K562 (cell line): ENCODE results near the gene MAML3.

Experiments used
- CHD2 ChIP-seq: IDR thresholded peaks from 2 replicates; pipeline ENCODE4 v1.6.1; 2011; ENCODE audit warnings: low read depth, low read length
- FOS ChIP-seq: IDR thresholded peaks from 3 replicates; pipeline ENCODE4 v1.6.1; 2011; ENCODE audit not compliant: insufficient read length; ENCODE audit errors: extremely low read depth
- KAT8 ChIP-seq: fragments of 450-650 bp; IDR thresholded peaks from 2 replicates; pipeline ENCODE4 v1.6.1; 2016; ENCODE audit warnings: low read depth, mild to moderate bottlenecking
- MAX ChIP-seq: sonication (generic); formaldehyde crosslinking; IDR thresholded peaks from 2 replicates; pipeline ENCODE4 v1.9.0; 2022; ENCODE audit warnings: mild to moderate bottlenecking, missing genetic modification reagents
- POLR2A ChIP-seq: fragments of 450-650 bp; conservative IDR thresholded peaks from 2 replicates; pipeline ENCODE4 v1.6.1; 2016
- TCF7 ChIP-seq: sonication (generic); IDR thresholded peaks from 2 replicates; pipeline ENCODE4 v1.6.1; 2016; ENCODE audit warnings: antibody characterized with exemption, borderline replicate concordance
- TCF7L2 ChIP-seq: fragments of 150-350 bp; IDR thresholded peaks from 2 replicates; pipeline ENCODE4 v1.6.1; 2016; ENCODE audit warnings: low read depth, mild to moderate bottlenecking, low read length, moderate library complexity

GRCh38 chr4:140123666-140124377 is 30.2 kb downstream of the MAML3 start:
- TF ChIP-seq MAX (CRISPR knock-in tag) (no peak), POLR2A (no peak), KAT8 (no peak), CHD2 (no peak), FOS (no peak), TCF7L2 (no peak), TCF7 (no peak)
